IPS DF 6.9 (cell line): ENCODE data around the gene HSDL1.

Experiments used
- DNase-seq: peaks from one replicate; pipeline ENCODE4 v3.0.0-alpha.2; 2013; ENCODE audit warnings: low read depth, low spot score
- H3K27ac ChIP-seq: one replicate; pipeline ENCODE4 v1.5.1; 2013; ENCODE audit warnings: low read length, control low read depth
- H3K27me3 ChIP-seq: 2 replicates; pipeline ENCODE4 v1.6.1; 2013; ENCODE audit warnings: mild to moderate bottlenecking, low read length; ENCODE audit not compliant: control insufficient read depth, insufficient read depth
- H3K36me3 ChIP-seq: 2 replicates; pipeline ENCODE4 v1.6.1; 2013; ENCODE audit warnings: low read length; ENCODE audit not compliant: control insufficient read depth, insufficient read depth
- H3K4me1 ChIP-seq: 2 replicates; pipeline ENCODE4 v1.6.1; 2013; ENCODE audit warnings: low read length; ENCODE audit not compliant: control insufficient read depth, insufficient read depth
- H3K4me3 ChIP-seq: 2 replicates; pipeline ENCODE4 v1.5.1; 2013; ENCODE audit warnings: mild to moderate bottlenecking, low read length
- H3K9me3 ChIP-seq: 2 replicates; pipeline ENCODE4 v1.6.1; 2013; ENCODE audit warnings: low read length, inconsistent platforms; ENCODE audit not compliant: control insufficient read depth, insufficient read depth
- WGBS: extraction: QIAGEN DNeasy Blood & Tissue Kit; methylation state at CpG from one replicate; pipeline ENCODE4 v1.1.7; 2013; ENCODE audit warnings: mixed read lengths, missing lambda C conversion rate; ENCODE audit not compliant: insufficient read length, insufficient coverage; 5-methylcytosine and 5-hydroxymethylcytosine counted together

The HSDL1 gene

DNA sequence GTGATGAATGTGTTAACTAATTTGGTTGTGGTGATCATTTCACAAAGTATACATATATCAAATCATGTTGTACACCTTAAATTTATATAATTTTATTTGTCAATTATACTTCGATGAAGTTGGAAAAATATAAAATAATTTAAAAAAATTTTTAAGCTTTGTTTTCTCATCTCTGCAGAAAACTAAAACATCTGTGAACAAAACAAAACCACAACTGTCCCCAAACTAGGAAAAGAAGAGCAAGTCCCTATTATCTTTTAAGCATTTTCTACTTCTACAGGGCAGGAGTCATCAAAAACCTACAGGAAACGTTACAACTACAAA, 6.5 kb downstream of the HSDL1 start:
- Histone ChIP-seq H3K27ac (no peak overlapping the region), H3K9me3 (no peaks in the 10 kb centered on the region), H3K27me3 (no peaks in the 10 kb centered on the region), H3K4me3 (no peak overlapping the region), H3K36me3 (no peaks in the 10 kb centered on the region; the same call in 1 of the 2 replicates), H3K4me1 (peaks cover 6% of the 10 kb centered on the region)
- WGBS, result no CpG with 5 or more reads among the region's 2 CpGs
- DNase-seq, result no peak

DNA sequence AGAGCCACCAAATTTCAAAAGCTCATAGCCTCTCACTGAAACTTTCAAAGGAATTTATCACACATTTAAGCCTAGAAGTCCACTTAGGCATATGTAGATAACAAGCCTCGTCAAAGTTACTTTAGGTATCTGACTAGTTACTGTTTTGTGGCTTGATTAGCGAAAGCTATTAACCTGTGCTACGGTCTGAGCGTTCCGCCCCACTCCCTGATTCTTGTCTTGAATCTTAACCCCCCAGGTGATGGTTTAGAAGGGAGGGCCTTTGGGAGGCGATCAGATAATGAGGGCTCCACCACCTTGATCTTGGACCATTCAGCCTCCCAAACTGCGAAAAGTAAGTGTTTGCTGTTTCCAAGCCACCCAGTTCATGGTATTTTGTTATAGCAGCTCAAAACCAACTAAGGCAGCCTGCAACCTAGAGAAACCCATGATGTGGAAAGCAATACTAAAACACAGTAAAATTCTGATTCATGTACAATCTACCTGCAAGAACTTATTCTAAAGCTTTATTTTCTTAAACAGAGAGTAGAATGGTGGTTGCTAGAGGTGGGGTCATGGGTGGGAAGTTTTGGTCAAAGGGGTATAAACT, 7.1 kb downstream of the HSDL1 start:
- H3K4me1 ChIP-seq, result peaks cover 6% of the 10 kb centered on the region
- no peak for DNase-seq
- WGBS, result no CpG with 5 or more reads among the region's 7 CpGs
- no peak overlapping the region for H3K27ac ChIP-seq
- no peak overlapping the region for H3K4me3 ChIP-seq
- no peaks in the 10 kb centered on the region; the same call in 1 of the 2 replicates for H3K36me3 ChIP-seq
- H3K27me3 ChIP-seq, result no peaks in the 10 kb centered on the region
- no peaks in the 10 kb centered on the region for H3K9me3 ChIP-seq

DNA sequence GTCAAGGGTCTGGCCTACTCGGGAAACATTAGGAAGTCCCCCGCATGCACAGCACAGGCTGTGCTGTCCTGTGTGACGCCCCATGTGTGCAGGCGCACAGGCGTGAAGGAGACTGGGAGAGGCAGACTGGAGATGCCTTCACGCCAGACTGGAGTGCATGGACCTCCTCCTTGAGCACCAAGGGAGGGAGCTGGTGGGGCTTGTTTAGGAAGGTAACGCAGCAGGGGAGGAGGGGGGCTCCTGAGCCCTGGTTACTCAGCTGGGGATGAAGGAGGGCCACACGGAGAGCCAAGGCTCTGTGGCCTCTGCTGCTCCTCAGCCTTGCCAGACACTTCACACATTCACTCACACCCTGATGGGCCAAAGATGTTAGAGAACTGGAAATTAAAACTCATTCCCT, 7.7 kb downstream of the HSDL1 start:
- Histone ChIP-seq H3K36me3 (no peaks in the 10 kb centered on the region; the same call in 1 of the 2 replicates), H3K27me3 (no peaks in the 10 kb centered on the region), H3K9me3 (no peaks in the 10 kb centered on the region), H3K4me3 (no peak overlapping the region), H3K27ac (no peak overlapping the region), H3K4me1 (peaks cover 7% of the 10 kb centered on the region)
- no CpG with 5 or more reads among the region's 8 CpGs for WGBS
- no peak for DNase-seq

DNA sequence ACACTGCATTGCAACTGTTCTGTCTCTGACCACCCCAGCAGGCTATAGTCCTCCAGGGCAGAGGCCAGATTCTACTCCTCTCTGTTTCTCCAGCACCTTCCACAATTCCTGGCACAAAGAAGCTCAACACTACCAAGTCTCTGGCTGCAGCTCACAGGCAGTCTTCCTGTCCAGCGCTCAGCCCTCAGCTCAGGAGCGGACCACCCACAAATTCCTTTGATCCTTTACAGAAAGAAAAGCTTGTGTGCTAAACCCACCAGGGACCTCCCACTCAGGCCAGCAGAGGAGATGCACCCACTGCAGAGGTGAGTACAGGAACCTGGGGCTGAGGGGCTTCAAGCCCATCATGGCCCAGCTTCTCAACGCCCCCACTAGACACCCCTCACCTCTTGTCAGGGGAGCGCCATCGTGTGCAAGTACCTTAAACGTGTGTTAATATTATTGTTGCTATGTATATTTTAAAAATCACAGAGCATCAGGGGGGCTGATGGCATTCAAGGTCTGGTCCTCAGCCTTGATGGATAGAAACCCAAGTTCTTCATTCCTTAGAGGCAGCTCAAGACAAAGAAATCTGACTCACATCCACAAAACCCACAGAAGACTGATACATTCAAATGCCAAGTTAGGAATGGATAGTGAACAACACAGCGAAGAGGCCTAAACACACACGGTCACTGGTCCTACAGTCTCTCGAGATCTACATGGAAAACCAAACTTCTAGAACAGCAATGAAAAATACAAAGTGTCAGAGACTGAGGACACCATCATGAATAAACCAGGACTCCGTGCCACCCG, 8.4 kb downstream of the HSDL1 start:
- Histone ChIP-seq H3K27ac (no peak overlapping the region), H3K4me1 (peaks cover 7% of the 10 kb centered on the region)
- WGBS, result no CpG with 5 or more reads among the region's 11 CpGs

DNA sequence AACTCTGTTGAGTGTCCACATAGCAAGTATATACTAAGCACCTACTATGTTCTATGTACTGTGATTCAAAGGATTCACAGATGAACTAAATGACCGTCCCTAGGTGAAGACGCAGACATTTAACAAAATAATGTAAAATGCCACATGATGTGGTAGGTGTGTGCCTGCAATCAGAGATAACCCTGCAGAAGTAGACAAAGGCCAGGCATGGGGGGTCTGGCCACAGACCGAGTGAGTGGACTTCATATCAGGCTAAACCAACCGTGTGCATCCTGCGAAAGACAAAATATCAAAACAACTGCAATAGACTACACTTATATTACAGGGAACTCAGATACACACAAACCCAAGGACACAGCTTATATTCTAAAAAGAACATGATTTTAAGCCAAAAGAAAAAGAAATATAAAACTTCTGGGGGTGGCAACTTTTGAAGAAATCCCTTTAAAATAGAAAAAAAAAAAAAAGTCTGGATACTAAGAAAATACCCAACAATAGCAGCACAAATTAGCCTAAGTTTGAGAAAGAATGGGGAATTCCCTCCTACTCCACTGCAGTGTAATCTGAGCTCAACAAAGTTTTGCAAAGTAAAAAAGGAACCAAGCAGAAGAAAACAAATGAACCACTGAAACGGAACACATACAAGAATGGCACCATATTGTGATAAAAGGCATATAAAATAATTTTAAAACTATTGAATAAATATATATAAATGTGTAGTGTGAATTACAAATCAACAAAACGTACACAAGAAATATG, 12.3 kb downstream of the HSDL1 start:
- no CpG with 5 or more reads among the region's 7 CpGs for WGBS
- no peak overlapping the region for H3K4me3 ChIP-seq
- peaks cover 4% of the 10 kb centered on the region for H3K4me1 ChIP-seq
- no peaks in the 10 kb centered on the region; the same call in 1 of the 2 replicates for H3K27me3 ChIP-seq
- peaks cover 11% of the 10 kb centered on the region for H3K36me3 ChIP-seq
- H3K27ac ChIP-seq, result no peak overlapping the region
- H3K9me3 ChIP-seq, result no peaks in the 10 kb centered on the region
- no peak for DNase-seq

More for the DNA sequence above, 8.4 kb downstream of the HSDL1 start:
- H3K9me3 ChIP-seq, result no peaks in the 10 kb centered on the region
- no peak for DNase-seq
- H3K4me3 ChIP-seq, result no peak overlapping the region
- H3K27me3 ChIP-seq, result no peaks in the 10 kb centered on the region
- no peaks in the 10 kb centered on the region; the same call in 1 of the 2 replicates for H3K36me3 ChIP-seq

DNA sequence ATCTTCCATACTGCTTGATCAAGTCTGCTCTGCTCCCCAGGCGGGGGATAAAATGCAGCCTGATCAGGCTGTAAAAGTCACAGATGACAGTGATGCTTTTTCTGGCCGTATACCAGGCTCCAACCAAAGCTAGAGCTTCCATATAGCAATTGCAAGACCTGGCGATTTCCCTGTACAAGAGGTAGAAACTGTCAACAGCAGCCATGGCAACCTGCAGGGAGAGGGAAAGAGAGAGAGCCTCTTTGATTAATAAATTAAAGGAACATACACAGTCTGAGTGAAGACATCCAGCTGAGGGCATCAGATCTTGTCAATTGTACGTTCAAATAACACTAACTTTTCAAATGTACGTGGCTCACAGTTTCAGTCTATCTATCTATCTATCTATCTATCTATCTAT, 13.9 kb downstream of the HSDL1 start:
- no peak for DNase-seq
- Histone ChIP-seq H3K4me3 (no peak overlapping the region), H3K36me3 (peaks cover 11% of the 10 kb centered on the region; the same call in 1 of the 2 replicates), H3K9me3 (no peaks in the 10 kb centered on the region), H3K27me3 (no peaks in the 10 kb centered on the region; the same call in 1 of the 2 replicates), H3K27ac (no peak overlapping the region), H3K4me1 (peaks cover 2% of the 10 kb centered on the region)
- no CpG with 5 or more reads among the region's 5 CpGs for WGBS

DNA sequence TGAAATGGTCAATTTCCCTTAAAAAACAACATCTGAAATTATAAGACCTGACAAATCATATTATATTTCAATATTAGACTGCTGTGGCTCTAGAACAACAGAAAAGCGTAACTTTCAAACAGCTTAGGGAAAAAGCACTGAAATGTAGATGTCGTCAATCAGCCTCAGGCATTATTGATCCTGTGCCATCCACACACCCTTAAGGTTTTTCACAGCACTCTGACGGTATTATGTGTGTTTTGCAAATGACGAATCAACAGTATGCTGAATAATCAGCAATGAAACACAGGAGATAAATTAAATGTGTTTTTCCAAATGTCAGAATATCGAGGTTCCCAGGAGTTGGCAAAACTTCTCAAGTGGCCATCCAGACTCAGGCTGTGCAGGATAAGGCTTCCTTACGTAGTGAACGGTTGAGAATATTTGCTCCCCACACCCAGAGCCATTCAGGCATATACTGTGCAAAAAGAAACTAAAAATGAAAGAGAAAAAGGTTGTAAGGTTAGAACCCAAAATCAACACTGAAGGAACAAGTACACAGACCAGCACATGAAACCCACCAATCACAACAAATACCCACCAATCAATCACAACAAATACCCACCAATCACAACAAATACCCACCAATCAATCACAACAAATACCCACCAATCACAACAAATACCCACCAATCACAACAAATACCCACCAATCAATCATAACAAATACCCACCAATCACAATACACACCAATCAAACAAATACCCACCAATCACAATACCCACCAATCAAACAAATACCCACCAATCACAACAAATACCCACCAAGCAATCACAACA, 20.5 kb downstream of the HSDL1 start:
- H3K4me3 ChIP-seq, result no peak overlapping the region
- no CpG with 5 or more reads among the region's 7 CpGs for WGBS
- peaks cover 6% of the 10 kb centered on the region; the same call in 1 of the 2 replicates for H3K36me3 ChIP-seq
- H3K4me1 ChIP-seq, result no peaks in the 10 kb centered on the region
- H3K27me3 ChIP-seq, result no peaks in the 10 kb centered on the region
- H3K27ac ChIP-seq, result no peak overlapping the region
- DNase-seq, result no peak
- no peaks in the 10 kb centered on the region for H3K9me3 ChIP-seq

DNA sequence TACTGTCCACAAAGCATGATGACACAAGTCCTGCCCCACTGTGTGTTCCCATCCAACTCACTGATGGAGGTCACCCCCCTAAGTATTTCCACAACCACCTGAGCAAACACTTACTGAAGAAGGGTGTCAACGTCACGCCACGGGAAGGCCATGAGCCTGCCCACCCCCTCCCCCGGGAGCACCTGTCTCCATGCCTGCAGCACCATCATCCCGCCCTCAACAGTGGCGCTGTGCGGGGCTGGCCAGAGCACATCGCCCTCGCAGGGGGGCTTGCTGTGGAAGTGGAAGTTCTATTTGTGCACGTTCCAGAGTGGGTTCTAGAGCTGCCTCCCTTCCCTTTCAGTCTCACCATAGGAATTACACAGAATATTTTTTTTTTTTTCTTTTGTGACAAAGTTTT, 24.0 kb downstream of the HSDL1 start:
- no peak for DNase-seq
- Histone ChIP-seq H3K4me1 (no peaks in the 10 kb centered on the region), H3K9me3 (no peaks in the 10 kb centered on the region), H3K36me3 (peaks cover 5% of the 10 kb centered on the region; the same call in 1 of the 2 replicates), H3K27ac (no peak overlapping the region), H3K27me3 (no peaks in the 10 kb centered on the region), H3K4me3 (no peak overlapping the region)
- no CpG with 5 or more reads among the region's 10 CpGs for WGBS

DNA sequence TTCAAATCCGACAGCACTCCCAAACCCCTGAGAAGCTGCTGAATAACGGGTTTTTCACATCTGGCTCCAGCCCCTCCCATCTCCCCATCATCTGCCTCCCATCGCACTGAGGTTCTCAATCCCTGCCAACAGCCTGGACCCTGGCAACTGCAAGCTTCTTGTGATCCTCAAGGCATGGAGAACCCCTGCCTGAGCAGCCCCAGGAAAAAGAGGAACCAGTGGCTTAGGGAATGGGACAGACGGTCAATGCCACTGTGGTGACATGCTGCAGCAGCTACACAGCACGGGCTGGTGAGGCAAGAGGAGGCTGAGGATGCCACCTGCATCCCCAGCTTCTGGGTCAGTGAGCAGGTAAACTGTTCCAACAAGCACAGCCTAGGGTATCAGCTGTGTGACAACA, 25.0 kb downstream of the HSDL1 start:
- WGBS, result no CpG with 5 or more reads among the region's 5 CpGs
- no peak for DNase-seq
- no peaks in the 10 kb centered on the region for H3K9me3 ChIP-seq
- peaks cover 5% of the 10 kb centered on the region; the same call in 1 of the 2 replicates for H3K36me3 ChIP-seq
- no peak overlapping the region for H3K27ac ChIP-seq
- no peaks in the 10 kb centered on the region for H3K27me3 ChIP-seq
- no peak overlapping the region for H3K4me3 ChIP-seq
- no peaks in the 10 kb centered on the region for H3K4me1 ChIP-seq

DNA sequence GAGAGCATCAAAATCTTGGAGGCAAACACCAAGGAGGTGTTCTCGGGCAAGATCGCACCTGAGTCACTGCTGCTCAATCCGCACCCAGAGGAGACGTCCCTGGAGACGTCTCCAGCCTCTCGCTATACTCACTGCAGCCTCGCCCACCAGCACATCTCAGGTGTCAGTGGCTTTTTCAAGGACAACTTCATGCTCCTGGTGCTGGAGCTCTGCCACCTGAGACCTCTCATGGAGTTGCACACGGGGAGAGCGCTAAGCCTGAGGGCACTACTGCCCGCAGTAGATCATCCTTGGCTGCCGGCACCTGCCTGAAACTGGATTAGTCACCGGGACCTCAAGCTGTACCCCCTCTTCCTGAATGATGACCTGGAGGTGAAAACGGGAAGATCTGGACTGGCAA, 25.6 kb downstream of the HSDL1 start:
- Histone ChIP-seq H3K4me3 (no peak overlapping the region), H3K27ac (no peak overlapping the region), H3K9me3 (no peaks in the 10 kb centered on the region), H3K4me1 (no peaks in the 10 kb centered on the region), H3K36me3 (peaks cover 2% of the 10 kb centered on the region; the same call in 1 of the 2 replicates), H3K27me3 (no peaks in the 10 kb centered on the region)
- WGBS, result no CpG with 5 or more reads among the region's 13 CpGs
- no peak for DNase-seq
